Endothelial cell of umbilical vein (primary cell): Measurements from ENCODE around the gene GSDMA. TPM values are rescaled to one million over a fixed set of nuclear protein-coding genes. Genes with fewer than 3 reads are reported as not detected.

Experiments used
- BruUV-seq: library from RNA; stranded (reverse); fragments of 400-500 nt; replicated peaks from 2 replicates; lab custom pipeline; 2021; lab: Mats Ljungman, UMichigan
- CTCF ChIA-PET: fragments of 300-600, 350-600 bp; sonication (Branson Sonifier 250); formaldehyde crosslinking; loops from one replicate; lab custom pipeline; 2021; ENCODE audit warnings: antibody characterized with exemption, inconsistent platforms; lab: Charles Lee
- POLR2A ChIA-PET: fragments of 300-600, 350-600 bp; sonication (Branson Sonifier 250); formaldehyde crosslinking; loops from one replicate; lab custom pipeline; 2021; ENCODE audit warnings: antibody characterized with exemption, inconsistent platforms; lab: Charles Lee
- DNase-seq: peaks from one replicate; pipeline ENCODE4 v3.0.0-alpha.2; 2011; ENCODE audit warnings: low read depth, low spot score
- FAIRE-seq: peaks from 2 replicates; lab custom pipeline; 2011; peaks lifted over from hg19 to GRCh38; lab: Jason Lieb, UNC
- H2AFZ ChIP-seq: 2 replicates; pipeline ENCODE4 v1.6.0; 2012; ENCODE audit warnings: low read depth, low read length, control low read depth, inconsistent platforms
- H3K27ac ChIP-seq: 2 replicates; pipeline ENCODE4 v1.5.1; 2011; ENCODE audit warnings: low read depth, mild to moderate bottlenecking, control low read depth, low read length, moderate library complexity; ENCODE audit not compliant: insufficient read depth
- H3K27me3 ChIP-seq, 2 experiments: 2 replicates each; pipeline versions ENCODE4 v1.6.0 to v1.6.1; 2011; ENCODE audit warnings: low read length in 2 of 2, mixed read lengths in 1 of 2; ENCODE audit not compliant: control insufficient read depth in 2 of 2, insufficient read depth in 2 of 2
- H3K36me3 ChIP-seq, 2 experiments: 2 replicates in 1 of 2; 3 replicates in 1 of 2; pipeline ENCODE4 v1.5.1; 2011; ENCODE audit warnings: low read length in 2 of 2, mild to moderate bottlenecking in 1 of 2, moderate library complexity in 1 of 2; ENCODE audit not compliant: control insufficient read depth in 2 of 2, insufficient read depth in 2 of 2; ENCODE audit errors: extremely low read depth in 1 of 2
- H3K4me1 ChIP-seq: 3 replicates; pipeline ENCODE4 v1.5.1; 2011; ENCODE audit warnings: mild to moderate bottlenecking, low read length; ENCODE audit not compliant: control insufficient read depth, insufficient read depth; ENCODE audit errors: extremely low read depth
- H3K4me2 ChIP-seq: 2 replicates; pipeline ENCODE4 v1.6.1; 2011; ENCODE audit warnings: low read length, control low read depth, mixed read lengths; ENCODE audit not compliant: insufficient read depth
- H3K4me3 ChIP-seq, 3 experiments: fragments of 200-600 bp in 1 of 3; sonication (generic), shearing (Covaris generic) in 1 of 3; replicated peaks in 1 of 3; 2 replicates each; pipeline ENCODE4 v1.5.1; 2011 to 2016; ENCODE audit warnings: control low read depth in 3 of 3, low read length in 3 of 3, mild to moderate bottlenecking in 2 of 3, inconsistent platforms in 1 of 3, low read depth in 1 of 3, moderate library complexity in 1 of 3; ENCODE audit not compliant: insufficient read depth in 1 of 3
- H3K79me2 ChIP-seq: 2 replicates; pipeline ENCODE4 v1.6.0; 2012; ENCODE audit warnings: low read length, inconsistent platforms; ENCODE audit not compliant: control insufficient read depth, insufficient read depth
- H3K9ac ChIP-seq: replicated peaks from 2 replicates; pipeline ENCODE3; 2011; ENCODE audit warnings: low read length, control low read depth; ENCODE audit not compliant: insufficient read depth; ENCODE audit errors: extremely low read depth
- H3K9me1 ChIP-seq: replicated peaks from 3 replicates; pipeline ENCODE4 v1.6.0; 2011; ENCODE audit warnings: mild to moderate bottlenecking, low read length; ENCODE audit not compliant: control insufficient read depth, insufficient read depth; ENCODE audit errors: extremely low read depth
- H3K9me3 ChIP-seq: replicated peaks from 2 replicates; pipeline ENCODE4 v1.5.1; 2012; ENCODE audit warnings: low read length, inconsistent platforms; ENCODE audit not compliant: control insufficient read depth, insufficient read depth
- H4K20me1 ChIP-seq: replicated peaks from 2 replicates; pipeline ENCODE3; 2011; ENCODE audit warnings: mild to moderate bottlenecking, low read length; ENCODE audit not compliant: control insufficient read depth, insufficient read depth; ENCODE audit errors: extremely low read depth
- EZH2 ChIP-seq: IDR thresholded peaks from 2 replicates; pipeline ENCODE4 v1.6.1; 2012; ENCODE audit warnings: borderline replicate concordance, low read depth, mild to moderate bottlenecking, moderate library complexity, low read length, inconsistent platforms; ENCODE audit not compliant: severe bottlenecking
- dilution Hi-C: fragments of 300-500 bp; cut with MboI; formaldehyde crosslinking; loops from one replicate; pipeline ENCODE4 v1.15.0; 2019; ENCODE audit warnings: low sequenced_read_pairs; ENCODE audit not compliant: extremely low pct_ligation_motif_present
- intact Hi-C: fragments of 100-400 bp; cut with micrococcal nuclease; formaldehyde crosslinking; loops from one replicate; pipeline ENCODE4 v1.10.0; 2022
- polyA plus RNA-seq, 4 experiments: library from polyadenylated mRNA; depleted of rRNA in 3 of 4; stranded (reverse) in 3 of 4; unstranded in 1 of 4; fragments of >200 nt; gene quantifications; 2 replicates each; pipeline versions ENCODE4 v1.2.1 to v1.2.3, GENCODE V29; 2011 to 2012; ENCODE audit warnings: missing spikeins in 1 of 4
- total RNA-seq: library from RNA; stranded (reverse); gene quantifications from 2 replicates; pipeline ENCODE4 v1.2.3, GENCODE V29; 2021
- TF ChIP-seq, protein P1 (sequence below), 2 donors: IDR thresholded peaks; 1 replicate in 1 of 2; 2 replicates in 1 of 2; pipeline ENCODE4 v1.5.1; 2011; ENCODE audit warnings: low read length in 2 of 2, mild to moderate bottlenecking in 2 of 2, moderate library complexity in 2 of 2, control low read depth in 1 of 2, inconsistent platforms in 1 of 2, low read depth in 1 of 2; ENCODE audit not compliant: insufficient read depth in 1 of 2; ENCODE audit errors: extremely low read depth in 1 of 2

Gene GSDMA
- total and polyA plus RNA-seq, 2 donors (not counting 3 experiments of a cell fraction or from before 2014, with no cell fraction given), result not detected

- Histone ChIP-seq H3K4me2 (peak overlapping the region; percentile 98), H3K4me1 (peaks cover 21% of the 10 kb centered on the region), H3K4me3 (peak overlapping the region; percentile 84 to 100 (median 87)), H3K9me3 (no peaks in the 10 kb centered on the region), H3K27me3 (peaks cover 4 to 12% of the 10 kb centered on the region in 2 experiments), H3K27ac (peak overlapping the region; percentile 87), H4K20me1 (no peaks in the 10 kb centered on the region), H3K79me2 (peaks cover 24% of the 10 kb centered on the region), H3K9ac (peak overlapping the region; percentile 99), H3K9me1 (no peaks in the 10 kb centered on the region), H2AFZ (peak overlapping the region; percentile 35), H3K36me3 (peaks cover 9 to 14% of the 10 kb centered on the region in 2 experiments)
- FAIRE-seq (no peak), DNase-seq (peak; percentile 22)
- CTCF ChIA-PET, result interaction anchor here (0.6 to 7.2 kb wide), 18 partner anchors 16 to 359 kb away, joined by 3 to 108 read pairs (median 4); partner anchors contain the start of genes CSF3, MIEN1, ORMDL3 and WIPF2
- dilution Hi-C loops, result no loop called here
- POLR2A ChIA-PET, result interaction anchor here (0.6 to 1.0 kb wide), 2 partner anchors 53 to 54 kb away, joined by 3 to 5 read pairs; partner anchors contain the start of genes LRRC3C and ORMDL3
- intact Hi-C loops, result loop anchor here (2.0 kb wide), 2 partner anchors 46 to 54 kb away; partner anchors contain the start of genes LRRC3C and ORMDL3
- TF ChIP-seq, protein P1, sequence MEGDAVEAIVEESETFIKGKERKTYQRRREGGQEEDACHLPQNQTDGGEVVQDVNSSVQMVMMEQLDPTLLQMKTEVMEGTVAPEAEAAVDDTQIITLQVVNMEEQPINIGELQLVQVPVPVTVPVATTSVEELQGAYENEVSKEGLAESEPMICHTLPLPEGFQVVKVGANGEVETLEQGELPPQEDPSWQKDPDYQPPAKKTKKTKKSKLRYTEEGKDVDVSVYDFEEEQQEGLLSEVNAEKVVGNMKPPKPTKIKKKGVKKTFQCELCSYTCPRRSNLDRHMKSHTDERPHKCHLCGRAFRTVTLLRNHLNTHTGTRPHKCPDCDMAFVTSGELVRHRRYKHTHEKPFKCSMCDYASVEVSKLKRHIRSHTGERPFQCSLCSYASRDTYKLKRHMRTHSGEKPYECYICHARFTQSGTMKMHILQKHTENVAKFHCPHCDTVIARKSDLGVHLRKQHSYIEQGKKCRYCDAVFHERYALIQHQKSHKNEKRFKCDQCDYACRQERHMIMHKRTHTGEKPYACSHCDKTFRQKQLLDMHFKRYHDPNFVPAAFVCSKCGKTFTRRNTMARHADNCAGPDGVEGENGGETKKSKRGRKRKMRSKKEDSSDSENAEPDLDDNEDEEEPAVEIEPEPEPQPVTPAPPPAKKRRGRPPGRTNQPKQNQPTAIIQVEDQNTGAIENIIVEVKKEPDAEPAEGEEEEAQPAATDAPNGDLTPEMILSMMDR (IDR thresholded peaks at IDR 0.05; ENCODE audit: extremely low read depth in 1 of 2, insufficient read depth in 1 of 2, low read depth in 1 of 2, low read length in 2 of 2), result peak in 1 of 2 donors; percentile 4
- no peak for TF ChIP-seq EZH2
- no TSS peak for BruUV-seq
These were observed 18.5 kb downstream of the GSDMA start for GRCh38 chr17:39981207-39981741.
